Measurements from ENCODE around the gene CD79A.

CD79A gene

GRCh38 chr19:41876847-41877832, at the start of gene CD79A:
CD79A (plus strand) TSS chr19:41877279; CDS start chr19:41877305, 26 bp downstream.
- no peak for DNase-seq (ENCODE audit: low read depth in 2 of 2)

GRCh38 chr19:41837981-41838708, 38.9 kb upstream of the CD79A start:
- no peak for DNase-seq (ENCODE audit: low read depth in 2 of 2)

- no peak for DNase-seq (ENCODE audit: low read depth in 2 of 2)
These were observed 37.9 kb upstream of the CD79A start for GRCh38 chr19:41839211-41839610.

GRCh38 chr19:41843371-41843770, 33.7 kb upstream of the CD79A start:
- DNase-seq (ENCODE audit: low read depth in 2 of 2), result no peak

GRCh38 chr19:41844601-41845000, 32.5 kb upstream of the CD79A start, which contains the start of gene LYPD4:
LYPD4 (minus strand) TSS chr19:41844683; CDS start chr19:41839285, 5,398 bp downstream.
- no peak for DNase-seq (ENCODE audit: low read depth in 2 of 2)

GRCh38 chr19:41845001-41845050, 32.3 kb upstream of the CD79A start, which contains the start of gene DMRTC2:
DMRTC2 (plus strand) TSS chr19:41845042; CDS start chr19:41847429, 2,387 bp downstream.
- DNase-seq (ENCODE audit: low read depth in 2 of 2), result no peak

- DNase-seq (ENCODE audit: low read depth in 2 of 2), result no peak
These were observed 32.0 kb upstream of the CD79A start for GRCh38 chr19:41845051-41845590.

GRCh38 chr19:41847351-41848105, 29.6 kb upstream of the CD79A start:
- no peak for DNase-seq (ENCODE audit: low read depth in 2 of 2)

- no peak for DNase-seq (ENCODE audit: low read depth in 2 of 2)
These were observed 28.4 kb upstream of the CD79A start for GRCh38 chr19:41848666-41849065.

- no peak for DNase-seq (ENCODE audit: low read depth in 2 of 2)
These were observed 28.0 kb upstream of the CD79A start for GRCh38 chr19:41849067-41849466.

GRCh38 chr19:41850381-41850780, 26.7 kb upstream of the CD79A start:
- no peak for DNase-seq (ENCODE audit: low read depth in 2 of 2)

- DNase-seq (ENCODE audit: low read depth in 2 of 2), result no peak
These were observed 25.6 kb upstream of the CD79A start for GRCh38 chr19:41851456-41851855.

- DNase-seq (ENCODE audit: low read depth in 2 of 2), result no peak
These were observed 23.7 kb upstream of the CD79A start for GRCh38 chr19:41853344-41853743.

- DNase-seq (ENCODE audit: low read depth in 2 of 2), result no peak
These were observed 23.3 kb upstream of the CD79A start for GRCh38 chr19:41853768-41854167.

- DNase-seq (ENCODE audit: low read depth in 2 of 2), result no peak
These were observed 17.9 kb upstream of the CD79A start for GRCh38 chr19:41859213-41859617.

- DNase-seq (ENCODE audit: low read depth in 2 of 2), result peak; percentile 93 to 98
These were observed 17.3 kb upstream of the CD79A start, which contains the start of gene RPS19 for GRCh38 chr19:41859618-41860418. RPS19 (plus strand) TSS chr19:41860255; CDS start chr19:41860775, 520 bp downstream.

- DNase-seq (ENCODE audit: low read depth in 2 of 2), result no peak
These were observed 16.5 kb upstream of the CD79A start for GRCh38 chr19:41860419-41861115.

- DNase-seq (ENCODE audit: low read depth in 2 of 2), result no peak
These were observed 15.8 kb upstream of the CD79A start for GRCh38 chr19:41861116-41861768.

- DNase-seq (ENCODE audit: low read depth in 2 of 2), result no peak
These were observed 15.2 kb upstream of the CD79A start for GRCh38 chr19:41861846-41862245.

- no peak for DNase-seq (ENCODE audit: low read depth in 2 of 2)
These were observed 14.6 kb upstream of the CD79A start for GRCh38 chr19:41862445-41862986.
